Mucosa of descending colon (tissue), 3 donors: ENCODE measurements around the gene CTAG1A. TPM values are rescaled to one million over a fixed set of nuclear protein-coding genes. Genes with fewer than 3 reads are reported as not detected.

Source experiments
- ATAC-seq: fragments of 200-7000 bp; cut with Tn5 transposase; one replicate; pipeline ENCODE4 v1.9.1; 2020; ENCODE audit warnings: mild to moderate bottlenecking, moderate library complexity
- DNase-seq, 3 donors: peaks; one replicate each; pipeline ENCODE4 v3.0.0-alpha.2; 2020
- H3K36me3 ChIP-seq: fragments of 200-600 bp; one replicate; pipeline ENCODE4 v1.8.0; 2021; ENCODE audit warnings: low read depth, mild to moderate bottlenecking
- H3K4me1 ChIP-seq: fragments of 200-600 bp; one replicate; pipeline ENCODE4 v1.8.0; 2021; ENCODE audit warnings: low read depth, mild to moderate bottlenecking
- H3K4me3 ChIP-seq: fragments of 200-600 bp; one replicate; pipeline ENCODE4 v1.8.0; 2021; ENCODE audit warnings: mild to moderate bottlenecking
- H3K9me3 ChIP-seq: fragments of 200-600 bp; one replicate; pipeline ENCODE4 v1.8.0; 2021; ENCODE audit warnings: mild to moderate bottlenecking
- CTCF ChIP-seq: fragments of 200-600 bp; IDR thresholded peaks from one replicate; pipeline ENCODE4 v1.8.0; 2022; ENCODE audit warnings: antibody characterized with exemption, mild to moderate bottlenecking
- intact Hi-C, 2 donors: fragments of 100-400 bp; cut with DNase I in 1 of 2; cut with micrococcal nuclease in 1 of 2; formaldehyde crosslinking; loops; one replicate each; pipeline versions ENCODE4 v1.11.0 to v1.11.1; 2022; cut with DNase I, micrococcal nuclease
- total RNA-seq, 3 donors: library from RNA; stranded (reverse); fragmentation: NEBNext Ultra II Directional in 2 of 3; extraction: Animal tissue kit (Norgen Biotek cat#: 25700) in 2 of 3; gene quantifications; one replicate each; pipeline versions ENCODE4 v1.2.1 to v1.2.4, GENCODE V29; 2021 to 2023
- donor health status: DM: no; HTN: no; CAD: no; lungs with moderate emphysema.
- donor health status: DM: no; HTN: no; CAD: no.
- donor health status: DM: no; HTN: yes; CAD: no.

The CTAG1A gene
- total RNA-seq, 3 donors from 2014 or later, result not detected

GRCh38 chrX:154541896-154542722, 42.8 kb upstream of the CTAG1A start:
- ATAC-seq, result peak; percentile 1
- H3K4me1 ChIP-seq, result no peaks in the 10 kb centered on the region
- DNase-seq, result peak; percentile 38 to 65 (median 43)
- intact Hi-C loops, result no loop called here
- TF ChIP-seq CTCF, result no peak
- no peak overlapping the region for H3K4me3 ChIP-seq
- no peaks in the 10 kb centered on the region for H3K9me3 ChIP-seq
- no peaks in the 10 kb centered on the region for H3K36me3 ChIP-seq

GRCh38 chrX:154542723-154543424, 42.1 kb upstream of the CTAG1A start:
- Histone ChIP-seq H3K36me3 (no peaks in the 10 kb centered on the region), H3K9me3 (no peaks in the 10 kb centered on the region), H3K4me1 (no peaks in the 10 kb centered on the region), H3K4me3 (no peak overlapping the region)
- intact Hi-C loops, result no loop called here
- ATAC-seq (no peak), DNase-seq (no peak)
- TF ChIP-seq CTCF, result no peak

- no peak overlapping the region for H3K4me3 ChIP-seq
- no peaks in the 10 kb centered on the region for H3K4me1 ChIP-seq
- DNase-seq (peak in 2 of 3 donors; percentile 22 to 53), ATAC-seq (no peak)
- no peak for TF ChIP-seq CTCF
- intact Hi-C loops, result no loop called here
- no peaks in the 10 kb centered on the region for H3K9me3 ChIP-seq
- no peaks in the 10 kb centered on the region for H3K36me3 ChIP-seq
Measured at GRCh38 chrX:154545673-154546274, 39.2 kb upstream of the CTAG1A start.

GRCh38 chrX:154546354-154547244, 38.3 kb upstream of the CTAG1A start, which contains the start of gene G6PD:
TSS of gene G6PD (minus strand) at chrX:154546846. CDS start at chrX:154546155, 691 bp downstream.
- intact Hi-C loops, result no loop called here
- DNase-seq (peak in 2 of 3 donors; percentile 77 to 88), ATAC-seq (peak; percentile 88)
- Histone ChIP-seq H3K9me3 (no peaks in the 10 kb centered on the region), H3K4me3 (peak within 1 kb of the TSS; percentile 36), H3K4me1 (no peaks in the 10 kb centered on the region), H3K36me3 (no peaks in the 10 kb centered on the region)
- no peak for TF ChIP-seq CTCF
